Mesenchymal stem cell (in vitro differentiated cells and primary cell): ENCODE results near the gene DIPK1C.

Source experiments
- DNase-seq: peaks from one replicate; pipeline ENCODE4 v3.0.0-alpha.2; 2013
- H2AFZ ChIP-seq: one replicate; pipeline ENCODE4 v1.6.1; 2013; ENCODE audit warnings: low read depth, mild to moderate bottlenecking, control low read depth, inconsistent platforms, low read length, moderate library complexity
- H2AK5ac ChIP-seq: 2 replicates; pipeline ENCODE4 v1.6.1; 2013; ENCODE audit warnings: low read length, moderate library complexity, mild to moderate bottlenecking, inconsistent platforms; ENCODE audit not compliant: severe bottlenecking
- H2BK120ac ChIP-seq: one replicate; pipeline ENCODE4 v1.6.1; 2013; ENCODE audit warnings: low read depth, mild to moderate bottlenecking, inconsistent platforms, low read length, moderate library complexity
- H2BK12ac ChIP-seq, 2 experiments: one replicate each; pipeline ENCODE4 v1.6.1; 2013; ENCODE audit warnings: inconsistent platforms in 2 of 2, low read length in 2 of 2, mild to moderate bottlenecking in 2 of 2, moderate library complexity in 2 of 2, control low read depth in 1 of 2
- H2BK15ac ChIP-seq: one replicate; pipeline ENCODE4 v1.6.1; 2013; ENCODE audit warnings: mild to moderate bottlenecking, low read depth, inconsistent platforms; ENCODE audit not compliant: poor library complexity, severe bottlenecking
- H2BK5ac ChIP-seq: 2 replicates; pipeline ENCODE4 v1.6.1; 2013; ENCODE audit warnings: low read depth, mild to moderate bottlenecking, low read length, control low read depth, inconsistent platforms; ENCODE audit not compliant: poor library complexity, severe bottlenecking
- H3K14ac ChIP-seq, 2 experiments: one replicate each; pipeline ENCODE4 v1.6.1; 2013; ENCODE audit warnings: inconsistent platforms in 2 of 2, low read length in 2 of 2, control low read depth in 1 of 2, mild to moderate bottlenecking in 1 of 2, moderate library complexity in 1 of 2
- H3K18ac ChIP-seq, 2 experiments: one replicate each; pipeline ENCODE4 v1.6.1; 2013; ENCODE audit warnings: inconsistent platforms in 2 of 2, low read length in 2 of 2, control low read depth in 1 of 2, low read depth in 1 of 2, mild to moderate bottlenecking in 1 of 2
- H3K23ac ChIP-seq, 2 experiments: one replicate each; pipeline ENCODE4 v1.6.1; 2013; ENCODE audit warnings: inconsistent platforms in 2 of 2, low read length in 2 of 2, mild to moderate bottlenecking in 2 of 2, moderate library complexity in 2 of 2, control low read depth in 1 of 2
- H3K27ac ChIP-seq: 2 replicates; pipeline ENCODE4 v1.5.1; 2013; ENCODE audit warnings: mild to moderate bottlenecking, moderate library complexity, low read length, control low read depth, inconsistent platforms; ENCODE audit not compliant: poor library complexity, severe bottlenecking
- H3K27me3 ChIP-seq, 2 experiments: 2 replicates each; pipeline versions ENCODE4 v1.6.1 to v1.7.0; 2013; ENCODE audit warnings: low read length in 2 of 2, mild to moderate bottlenecking in 2 of 2, moderate library complexity in 2 of 2, control low read depth in 1 of 2, inconsistent platforms in 1 of 2; ENCODE audit not compliant: control insufficient read depth in 1 of 2, insufficient read depth in 1 of 2
- H3K36me3 ChIP-seq, 2 experiments: 2 replicates each; pipeline versions ENCODE4 v1.6.1 to v1.7.0; 2013; ENCODE audit warnings: low read length in 2 of 2, control low read depth in 1 of 2, inconsistent platforms in 1 of 2, low read depth in 1 of 2, mild to moderate bottlenecking in 1 of 2; ENCODE audit not compliant: insufficient read depth in 2 of 2, control insufficient read depth in 1 of 2
- H3K4ac ChIP-seq, 2 experiments: one replicate each; pipeline ENCODE4 v1.6.1; 2013; ENCODE audit warnings: inconsistent platforms in 2 of 2, low read length in 2 of 2, mild to moderate bottlenecking in 2 of 2, moderate library complexity in 2 of 2, control low read depth in 1 of 2, low read depth in 1 of 2
- H3K4me1 ChIP-seq: 2 replicates; pipeline ENCODE4 v1.6.1; 2013; ENCODE audit warnings: low read depth, low read length, control low read depth; ENCODE audit not compliant: control insufficient read depth, insufficient read depth
- H3K4me2 ChIP-seq: 2 replicates; pipeline ENCODE4 v1.6.1; 2013; ENCODE audit warnings: low read length, mild to moderate bottlenecking, inconsistent platforms; ENCODE audit not compliant: poor library complexity, severe bottlenecking
- H3K4me3 ChIP-seq, 2 experiments: 2 replicates each; pipeline versions ENCODE4 v1.5.1 to v1.7.0; 2013; ENCODE audit warnings: low read length in 2 of 2, mild to moderate bottlenecking in 2 of 2, control low read depth in 1 of 2, low read depth in 1 of 2; ENCODE audit not compliant: insufficient read depth in 1 of 2
- H3K79me1 ChIP-seq: replicated peaks from 2 replicates; pipeline ENCODE4 v1.6.1; 2013; ENCODE audit warnings: mild to moderate bottlenecking, control low read depth, low read length, inconsistent platforms; ENCODE audit not compliant: poor library complexity, severe bottlenecking
- H3K9ac ChIP-seq: 2 replicates; pipeline ENCODE4 v1.7.0; 2013; ENCODE audit warnings: mild to moderate bottlenecking, low read length, moderate library complexity
- H3K9me3 ChIP-seq: 2 replicates; pipeline ENCODE4 v1.7.0; 2013; ENCODE audit warnings: mild to moderate bottlenecking, low read length; ENCODE audit not compliant: control insufficient read depth
- H4K8ac ChIP-seq: one replicate; pipeline ENCODE4 v1.6.1; 2013; ENCODE audit warnings: inconsistent platforms, mild to moderate bottlenecking, low read length, moderate library complexity
- H4K91ac ChIP-seq: one replicate; pipeline ENCODE4 v1.6.1; 2013; ENCODE audit warnings: mild to moderate bottlenecking, low read length, inconsistent platforms
- WGBS: methylation state at CpG from one replicate; pipeline ENCODE4 v1.1.7; 2013; ENCODE audit warnings: mixed read lengths; 5-methylcytosine and 5-hydroxymethylcytosine counted together

Gene DIPK1C

DNA sequence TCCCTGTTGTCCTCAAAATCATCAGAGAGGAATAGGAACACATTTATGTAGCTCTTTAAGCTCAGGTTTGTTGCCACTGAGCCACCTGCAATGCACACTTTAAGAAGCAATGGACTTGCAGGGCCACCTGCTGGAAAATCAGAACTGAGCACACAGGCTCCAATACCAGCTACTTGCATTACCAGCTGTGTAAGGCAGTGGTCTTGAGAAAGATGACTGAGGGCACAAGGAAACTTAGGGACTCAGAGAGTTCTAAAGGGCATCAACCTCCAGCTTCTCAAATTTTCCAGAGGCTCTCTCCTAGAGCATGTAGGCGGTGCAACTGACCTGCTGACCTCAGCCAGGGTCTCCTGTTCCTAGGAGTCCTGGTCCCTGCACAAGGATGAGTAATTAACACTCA is 36.6 kb upstream of the DIPK1C start:
- H3K9me3 ChIP-seq, result peaks cover 5% of the 10 kb centered on the region
- peak overlapping the region in 1 of 2 experiments; percentile 70 for H3K23ac ChIP-seq
- H3K18ac ChIP-seq, result no peak overlapping the region
- H3K4me3 ChIP-seq, result no peak overlapping the region
- no peak overlapping the region for H2BK120ac ChIP-seq
- no peak overlapping the region for H2AK5ac ChIP-seq
- no peak overlapping the region for H3K4ac ChIP-seq
- H2BK15ac ChIP-seq, result no peak overlapping the region
- peaks cover 7% of the 10 kb centered on the region for H3K4me1 ChIP-seq
- 55% methylated on average over 1 of the region's 1 CpG for WGBS
- H3K14ac ChIP-seq, result no peak overlapping the region
- H4K91ac ChIP-seq, result no peak overlapping the region
- H3K9ac ChIP-seq, result no peak overlapping the region
- H2AFZ ChIP-seq, result no peak overlapping the region
- H3K27ac ChIP-seq, result no peak overlapping the region
- no peaks in the 10 kb centered on the region for H3K79me1 ChIP-seq
- peaks cover 3 to 4% of the 10 kb centered on the region in 2 experiments for H3K36me3 ChIP-seq
- H3K27me3 ChIP-seq, result peaks cover 0 to 13% of the 10 kb centered on the region in 2 experiments
- H2BK12ac ChIP-seq, result no peak overlapping the region
- DNase-seq, result peak; percentile 65
- H2BK5ac ChIP-seq, result no peak overlapping the region
- H3K4me2 ChIP-seq, result no peak overlapping the region
- H4K8ac ChIP-seq, result no peak overlapping the region

DNA sequence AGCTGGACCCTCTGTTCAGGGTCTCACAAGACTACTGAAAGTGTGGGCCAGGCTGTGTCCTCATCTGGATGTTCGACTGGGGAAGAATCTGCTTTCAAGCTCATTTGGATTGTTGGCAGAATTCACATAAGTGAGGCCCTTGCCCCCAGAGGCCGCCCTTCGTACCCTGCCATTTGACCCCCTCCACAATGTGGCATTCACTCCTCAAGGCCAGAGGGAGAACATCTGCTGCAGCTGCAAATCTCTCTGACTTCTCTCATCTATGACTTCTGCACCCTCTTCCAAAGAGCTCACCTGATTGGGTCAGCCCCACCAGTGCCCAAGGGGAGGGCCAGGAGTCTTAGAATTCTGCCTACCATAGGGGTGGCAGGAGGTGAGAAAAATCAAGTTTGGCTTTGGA is 35.2 kb upstream of the DIPK1C start:
- 92% methylated on average over 3 of the region's 3 CpGs for WGBS
- Histone ChIP-seq H3K9me3 (peaks cover 5% of the 10 kb centered on the region), H2BK120ac (no peak overlapping the region), H2BK5ac (no peak overlapping the region), H3K18ac (no peak overlapping the region), H3K36me3 (peaks cover 0 to 3% of the 10 kb centered on the region in 2 experiments), H3K9ac (no peak overlapping the region), H3K27me3 (peaks cover 0 to 18% of the 10 kb centered on the region in 2 experiments), H3K4me2 (no peak overlapping the region), H3K23ac (no peak overlapping the region), H2BK15ac (no peak overlapping the region), H3K14ac (no peak overlapping the region), H2BK12ac (peak overlapping the region in 1 of 2 experiments; percentile 4), H3K4ac (no peak overlapping the region), H2AFZ (no peak overlapping the region), H2AK5ac (peak overlapping the region; percentile 65), H4K8ac (no peak overlapping the region), H3K79me1 (no peaks in the 10 kb centered on the region), H3K4me1 (peaks cover 2% of the 10 kb centered on the region), H3K4me3 (no peak overlapping the region), H3K27ac (no peak overlapping the region), H4K91ac (no peak overlapping the region)
- DNase-seq, result no peak

DNA sequence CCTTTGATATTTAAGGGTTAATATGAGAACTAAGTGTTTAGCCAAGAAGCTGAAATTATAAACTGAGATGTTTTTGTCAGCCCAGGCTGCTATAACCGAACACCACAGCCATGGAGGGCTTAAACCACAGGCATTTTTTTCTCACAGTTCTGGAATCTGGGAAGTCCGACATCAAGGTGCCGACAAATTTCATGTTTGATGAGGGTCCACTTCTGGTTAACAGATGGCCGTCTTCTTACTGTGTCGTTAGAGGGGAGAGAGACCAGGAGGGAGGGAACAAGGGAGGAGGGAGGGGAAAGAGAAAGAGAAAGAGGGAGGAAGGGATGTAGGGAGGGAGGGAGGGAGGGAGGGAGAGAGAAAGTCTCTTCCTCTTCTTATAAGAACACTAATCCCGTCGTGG is 32.6 kb upstream of the DIPK1C start:
- Histone ChIP-seq H3K4me1 (peaks cover 1% of the 10 kb centered on the region), H2BK12ac (no peak overlapping the region), H3K9me3 (peaks cover 5% of the 10 kb centered on the region), H3K4me3 (no peak overlapping the region), H2BK120ac (no peak overlapping the region), H3K4ac (no peak overlapping the region), H3K79me1 (no peaks in the 10 kb centered on the region), H3K27ac (peak overlapping the region; percentile 62), H2BK15ac (no peak overlapping the region), H3K14ac (no peak overlapping the region), H3K36me3 (no peaks in the 10 kb centered on the region), H4K8ac (no peak overlapping the region), H4K91ac (no peak overlapping the region), H3K9ac (peak overlapping the region; percentile 31), H2BK5ac (no peak overlapping the region), H3K4me2 (no peak overlapping the region), H2AK5ac (no peak overlapping the region), H3K23ac (no peak overlapping the region), H2AFZ (no peak overlapping the region), H3K27me3 (peaks cover 0 to 18% of the 10 kb centered on the region in 2 experiments), H3K18ac (no peak overlapping the region)
- peak; percentile 72 for DNase-seq
- WGBS, result 25% methylated on average over 5 of the region's 7 CpGs

DNA sequence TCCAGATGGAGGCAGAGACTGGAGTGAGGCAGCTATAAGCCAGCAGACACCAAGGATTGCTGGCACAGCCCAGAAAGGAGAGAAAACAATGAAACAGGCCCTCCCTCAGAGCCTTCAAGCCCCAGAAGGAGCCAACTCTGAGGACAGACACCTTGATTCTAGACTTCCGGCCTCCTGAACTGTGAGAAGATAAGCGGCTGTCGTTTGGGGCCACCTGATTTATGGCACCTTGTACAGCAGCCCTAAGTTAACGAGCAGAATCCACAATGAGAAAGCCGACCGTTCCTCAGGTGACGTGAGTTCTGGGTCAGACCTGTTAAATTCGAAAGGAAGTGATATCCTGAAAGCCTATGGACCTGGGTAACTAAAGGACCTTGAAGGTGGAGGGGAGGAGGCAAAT is 31.8 kb upstream of the DIPK1C start:
- Histone ChIP-seq H2BK120ac (no peak overlapping the region), H3K9ac (no peak overlapping the region), H2AK5ac (peak overlapping the region; percentile 85), H4K8ac (no peak overlapping the region), H3K23ac (no peak overlapping the region), H3K4me1 (peaks cover 1% of the 10 kb centered on the region), H3K4me3 (no peak overlapping the region), H3K4ac (no peak overlapping the region), H2BK12ac (no peak overlapping the region), H3K36me3 (no peaks in the 10 kb centered on the region), H3K4me2 (no peak overlapping the region), H3K9me3 (peaks cover 5% of the 10 kb centered on the region), H3K79me1 (no peaks in the 10 kb centered on the region), H2BK15ac (no peak overlapping the region), H3K14ac (no peak overlapping the region), H3K18ac (peak overlapping the region in 1 of 2 experiments; percentile 4), H3K27ac (no peak overlapping the region), H3K27me3 (peaks cover 0 to 18% of the 10 kb centered on the region in 2 experiments), H4K91ac (no peak overlapping the region), H2AFZ (no peak overlapping the region), H2BK5ac (no peak overlapping the region)
- WGBS, result 91% methylated on average over 8 of the region's 8 CpGs
- no peak for DNase-seq
